Measurements from ENCODE around the gene ATG13. TPM values are rescaled to one million over a fixed set of nuclear protein-coding genes. Genes with fewer than 3 reads are reported as not detected.

ATG13 gene
- total and polyA plus RNA-seq, 2 experiments from 2014 or later: 32.9 to 71.1 TPM

DNA sequence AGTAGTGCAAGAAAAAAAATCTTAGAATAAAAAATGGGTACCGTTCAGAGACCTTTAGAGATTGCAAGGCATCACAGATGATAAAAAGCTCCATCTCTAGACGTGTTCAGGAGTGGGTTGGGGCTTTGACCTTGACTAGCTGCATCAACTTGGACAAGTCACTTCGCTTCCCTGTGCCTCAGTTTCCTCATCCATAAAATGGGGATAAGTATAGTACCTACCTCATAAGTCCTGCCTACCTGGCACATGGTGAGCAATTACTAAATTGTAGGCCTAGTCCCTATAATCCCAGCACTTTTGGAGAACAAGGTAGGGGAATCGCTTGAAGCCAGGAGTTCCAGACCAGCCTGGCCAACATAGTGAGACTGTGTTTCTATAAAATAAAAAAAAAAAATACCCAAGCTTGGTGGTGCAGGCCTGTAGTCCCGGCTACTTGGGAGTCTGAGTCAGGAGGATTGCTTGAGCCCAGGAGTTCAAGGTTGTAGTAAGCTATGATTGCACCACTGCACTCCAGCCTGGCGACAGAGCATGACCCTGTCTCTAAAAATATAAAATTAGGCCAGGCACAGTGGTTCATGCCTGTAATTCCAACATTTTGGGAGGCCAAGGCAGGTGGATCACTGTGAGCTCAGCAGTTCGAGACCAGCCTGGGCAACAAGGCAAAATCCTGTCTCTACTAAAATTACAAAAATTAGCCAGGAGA lies 95.7 kb downstream of the ATG13 start:
- Mint-ChIP-seq H3K4me3 (no peak overlapping the region), H3K27ac (no peak overlapping the region), H3K4me1 (no peaks in the 10 kb centered on the region), H3K27me3 (ENCODE audit: insufficient read depth, low read depth, poor library complexity) (no peaks in the 10 kb centered on the region), H3K36me3 (ENCODE audit: low read depth) (no peaks in the 10 kb centered on the region), H3K9me3 (no peaks in the 10 kb centered on the region)
- no peaks in the 10 kb centered on the region; the same call in 1 of the 2 replicates for H3F3A ChIP-seq (replicated peaks; ENCODE audit: low read depth)
- H3K4me3 ChIP-seq: no peak overlapping the region
- H4K20me1 ChIP-seq (replicated peaks; ENCODE audit: insufficient read depth): no peaks in the 10 kb centered on the region
- no peak for TF ChIP-seq STAT1 (IDR thresholded peaks at IDR 0.05; ENCODE audit: unreplicated experiment)
- no peak for TF ChIP-seq ZNF331 (CRISPR knock-in tag; IDR thresholded peaks at IDR 0.05; ENCODE audit: low read depth)
- TF ChIP-seq POLR2AphosphoS5 (IDR thresholded peaks at IDR 0.05; ENCODE audit: low read depth): no peak
- TF ChIP-seq, protein P1, sequence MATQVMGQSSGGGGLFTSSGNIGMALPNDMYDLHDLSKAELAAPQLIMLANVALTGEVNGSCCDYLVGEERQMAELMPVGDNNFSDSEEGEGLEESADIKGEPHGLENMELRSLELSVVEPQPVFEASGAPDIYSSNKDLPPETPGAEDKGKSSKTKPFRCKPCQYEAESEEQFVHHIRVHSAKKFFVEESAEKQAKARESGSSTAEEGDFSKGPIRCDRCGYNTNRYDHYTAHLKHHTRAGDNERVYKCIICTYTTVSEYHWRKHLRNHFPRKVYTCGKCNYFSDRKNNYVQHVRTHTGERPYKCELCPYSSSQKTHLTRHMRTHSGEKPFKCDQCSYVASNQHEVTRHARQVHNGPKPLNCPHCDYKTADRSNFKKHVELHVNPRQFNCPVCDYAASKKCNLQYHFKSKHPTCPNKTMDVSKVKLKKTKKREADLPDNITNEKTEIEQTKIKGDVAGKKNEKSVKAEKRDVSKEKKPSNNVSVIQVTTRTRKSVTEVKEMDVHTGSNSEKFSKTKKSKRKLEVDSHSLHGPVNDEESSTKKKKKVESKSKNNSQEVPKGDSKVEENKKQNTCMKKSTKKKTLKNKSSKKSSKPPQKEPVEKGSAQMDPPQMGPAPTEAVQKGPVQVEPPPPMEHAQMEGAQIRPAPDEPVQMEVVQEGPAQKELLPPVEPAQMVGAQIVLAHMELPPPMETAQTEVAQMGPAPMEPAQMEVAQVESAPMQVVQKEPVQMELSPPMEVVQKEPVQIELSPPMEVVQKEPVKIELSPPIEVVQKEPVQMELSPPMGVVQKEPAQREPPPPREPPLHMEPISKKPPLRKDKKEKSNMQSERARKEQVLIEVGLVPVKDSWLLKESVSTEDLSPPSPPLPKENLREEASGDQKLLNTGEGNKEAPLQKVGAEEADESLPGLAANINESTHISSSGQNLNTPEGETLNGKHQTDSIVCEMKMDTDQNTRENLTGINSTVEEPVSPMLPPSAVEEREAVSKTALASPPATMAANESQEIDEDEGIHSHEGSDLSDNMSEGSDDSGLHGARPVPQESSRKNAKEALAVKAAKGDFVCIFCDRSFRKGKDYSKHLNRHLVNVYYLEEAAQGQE (IDR thresholded peaks at IDR 0.05; ENCODE audit: unreplicated experiment): no peak
- TF ChIP-seq JUNB (IDR thresholded peaks at IDR 0.05; ENCODE audit: unreplicated experiment): no peak
- TF ChIP-seq ZNF114 (CRISPR knock-in tag; IDR thresholded peaks at IDR 0.05): no peak
- TF ChIP-seq EZH2 (IDR thresholded peaks at IDR 0.05; ENCODE audit: low read depth, unreplicated experiment): no peak
- TF ChIP-seq, protein P2, sequence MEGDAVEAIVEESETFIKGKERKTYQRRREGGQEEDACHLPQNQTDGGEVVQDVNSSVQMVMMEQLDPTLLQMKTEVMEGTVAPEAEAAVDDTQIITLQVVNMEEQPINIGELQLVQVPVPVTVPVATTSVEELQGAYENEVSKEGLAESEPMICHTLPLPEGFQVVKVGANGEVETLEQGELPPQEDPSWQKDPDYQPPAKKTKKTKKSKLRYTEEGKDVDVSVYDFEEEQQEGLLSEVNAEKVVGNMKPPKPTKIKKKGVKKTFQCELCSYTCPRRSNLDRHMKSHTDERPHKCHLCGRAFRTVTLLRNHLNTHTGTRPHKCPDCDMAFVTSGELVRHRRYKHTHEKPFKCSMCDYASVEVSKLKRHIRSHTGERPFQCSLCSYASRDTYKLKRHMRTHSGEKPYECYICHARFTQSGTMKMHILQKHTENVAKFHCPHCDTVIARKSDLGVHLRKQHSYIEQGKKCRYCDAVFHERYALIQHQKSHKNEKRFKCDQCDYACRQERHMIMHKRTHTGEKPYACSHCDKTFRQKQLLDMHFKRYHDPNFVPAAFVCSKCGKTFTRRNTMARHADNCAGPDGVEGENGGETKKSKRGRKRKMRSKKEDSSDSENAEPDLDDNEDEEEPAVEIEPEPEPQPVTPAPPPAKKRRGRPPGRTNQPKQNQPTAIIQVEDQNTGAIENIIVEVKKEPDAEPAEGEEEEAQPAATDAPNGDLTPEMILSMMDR (conservative IDR thresholded peaks at IDR 0.05; ENCODE audit: low read depth in 2 of 2): no peak
- TF ChIP-seq, protein P3, sequence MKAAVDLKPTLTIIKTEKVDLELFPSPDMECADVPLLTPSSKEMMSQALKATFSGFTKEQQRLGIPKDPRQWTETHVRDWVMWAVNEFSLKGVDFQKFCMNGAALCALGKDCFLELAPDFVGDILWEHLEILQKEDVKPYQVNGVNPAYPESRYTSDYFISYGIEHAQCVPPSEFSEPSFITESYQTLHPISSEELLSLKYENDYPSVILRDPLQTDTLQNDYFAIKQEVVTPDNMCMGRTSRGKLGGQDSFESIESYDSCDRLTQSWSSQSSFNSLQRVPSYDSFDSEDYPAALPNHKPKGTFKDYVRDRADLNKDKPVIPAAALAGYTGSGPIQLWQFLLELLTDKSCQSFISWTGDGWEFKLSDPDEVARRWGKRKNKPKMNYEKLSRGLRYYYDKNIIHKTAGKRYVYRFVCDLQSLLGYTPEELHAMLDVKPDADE (IDR thresholded peaks at IDR 0.05): no peak
- TF ChIP-seq CREB1 (CRISPR knock-in tag; IDR thresholded peaks at IDR 0.05; ENCODE audit: low read depth): no peak
- no peak for TF ChIP-seq NANOG (IDR thresholded peaks at IDR 0.05; ENCODE audit: borderline replicate concordance)
- TF ChIP-seq EZH2phosphoT487 (IDR thresholded peaks at IDR 0.05; ENCODE audit: unreplicated experiment): no peak
- TF ChIP-seq, protein P4, sequence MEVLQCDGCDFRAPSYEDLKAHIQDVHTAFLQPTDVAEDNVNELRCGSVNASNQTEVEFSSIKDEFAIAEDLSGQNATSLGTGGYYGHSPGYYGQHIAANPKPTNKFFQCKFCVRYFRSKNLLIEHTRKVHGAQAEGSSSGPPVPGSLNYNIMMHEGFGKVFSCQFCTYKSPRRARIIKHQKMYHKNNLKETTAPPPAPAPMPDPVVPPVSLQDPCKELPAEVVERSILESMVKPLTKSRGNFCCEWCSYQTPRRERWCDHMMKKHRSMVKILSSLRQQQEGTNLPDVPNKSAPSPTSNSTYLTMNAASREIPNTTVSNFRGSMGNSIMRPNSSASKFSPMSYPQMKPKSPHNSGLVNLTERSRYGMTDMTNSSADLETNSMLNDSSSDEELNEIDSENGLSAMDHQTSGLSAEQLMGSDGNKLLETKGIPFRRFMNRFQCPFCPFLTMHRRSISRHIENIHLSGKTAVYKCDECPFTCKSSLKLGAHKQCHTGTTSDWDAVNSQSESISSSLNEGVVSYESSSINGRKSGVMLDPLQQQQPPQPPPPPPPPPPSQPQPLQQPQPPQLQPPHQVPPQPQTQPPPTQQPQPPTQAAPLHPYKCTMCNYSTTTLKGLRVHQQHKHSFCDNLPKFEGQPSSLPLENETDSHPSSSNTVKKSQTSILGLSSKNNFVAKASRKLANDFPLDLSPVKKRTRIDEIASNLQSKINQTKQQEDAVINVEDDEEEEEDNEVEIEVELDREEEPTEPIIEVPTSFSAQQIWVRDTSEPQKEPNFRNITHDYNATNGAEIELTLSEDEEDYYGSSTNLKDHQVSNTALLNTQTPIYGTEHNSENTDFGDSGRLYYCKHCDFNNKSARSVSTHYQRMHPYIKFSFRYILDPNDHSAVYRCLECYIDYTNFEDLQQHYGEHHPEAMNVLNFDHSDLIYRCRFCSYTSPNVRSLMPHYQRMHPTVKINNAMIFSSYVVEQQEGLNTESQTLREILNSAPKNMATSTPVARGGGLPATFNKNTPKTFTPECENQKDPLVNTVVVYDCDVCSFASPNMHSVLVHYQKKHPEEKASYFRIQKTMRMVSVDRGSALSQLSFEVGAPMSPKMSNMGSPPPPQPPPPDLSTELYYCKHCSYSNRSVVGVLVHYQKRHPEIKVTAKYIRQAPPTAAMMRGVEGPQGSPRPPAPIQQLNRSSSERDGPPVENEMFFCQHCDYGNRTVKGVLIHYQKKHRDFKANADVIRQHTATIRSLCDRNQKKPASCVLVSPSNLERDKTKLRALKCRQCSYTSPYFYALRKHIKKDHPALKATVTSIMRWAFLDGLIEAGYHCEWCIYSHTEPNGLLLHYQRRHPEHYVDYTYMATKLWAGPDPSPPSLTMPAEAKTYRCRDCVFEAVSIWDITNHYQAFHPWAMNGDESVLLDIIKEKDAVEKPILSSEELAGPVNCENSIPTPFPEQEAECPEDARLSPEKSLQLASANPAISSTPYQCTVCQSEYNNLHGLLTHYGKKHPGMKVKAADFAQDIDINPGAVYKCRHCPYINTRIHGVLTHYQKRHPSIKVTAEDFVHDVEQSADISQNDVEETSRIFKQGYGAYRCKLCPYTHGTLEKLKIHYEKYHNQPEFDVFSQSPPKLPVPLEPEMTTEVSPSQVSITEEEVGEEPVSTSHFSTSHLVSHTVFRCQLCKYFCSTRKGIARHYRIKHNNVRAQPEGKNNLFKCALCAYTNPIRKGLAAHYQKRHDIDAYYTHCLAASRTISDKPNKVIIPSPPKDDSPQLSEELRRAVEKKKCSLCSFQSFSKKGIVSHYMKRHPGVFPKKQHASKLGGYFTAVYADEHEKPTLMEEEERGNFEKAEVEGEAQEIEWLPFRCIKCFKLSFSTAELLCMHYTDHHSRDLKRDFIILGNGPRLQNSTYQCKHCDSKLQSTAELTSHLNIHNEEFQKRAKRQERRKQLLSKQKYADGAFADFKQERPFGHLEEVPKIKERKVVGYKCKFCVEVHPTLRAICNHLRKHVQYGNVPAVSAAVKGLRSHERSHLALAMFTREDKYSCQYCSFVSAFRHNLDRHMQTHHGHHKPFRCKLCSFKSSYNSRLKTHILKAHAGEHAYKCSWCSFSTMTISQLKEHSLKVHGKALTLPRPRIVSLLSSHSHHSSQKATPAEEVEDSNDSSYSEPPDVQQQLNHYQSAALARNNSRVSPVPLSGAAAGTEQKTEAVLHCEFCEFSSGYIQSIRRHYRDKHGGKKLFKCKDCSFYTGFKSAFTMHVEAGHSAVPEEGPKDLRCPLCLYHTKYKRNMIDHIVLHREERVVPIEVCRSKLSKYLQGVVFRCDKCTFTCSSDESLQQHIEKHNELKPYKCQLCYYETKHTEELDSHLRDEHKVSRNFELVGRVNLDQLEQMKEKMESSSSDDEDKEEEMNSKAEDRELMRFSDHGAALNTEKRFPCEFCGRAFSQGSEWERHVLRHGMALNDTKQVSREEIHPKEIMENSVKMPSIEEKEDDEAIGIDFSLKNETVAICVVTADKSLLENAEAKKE (CRISPR knock-in tag; IDR thresholded peaks at IDR 0.05): no peak
- no peak overlapping the region for H3K27ac ChIP-seq (ENCODE audit: low read depth)
- DNase-seq (ENCODE audit: low spot score) (no peak), ATAC-seq (no peak)
- H3K36me3 ChIP-seq (ENCODE audit: insufficient read depth): no peaks in the 10 kb centered on the region
- no peaks in the 10 kb centered on the region for H3K27me3 ChIP-seq (ENCODE audit: insufficient read depth)
- no peaks in the 10 kb centered on the region for H3K9me2 ChIP-seq (ENCODE audit: insufficient read depth)
- H2AFZ ChIP-seq: no peak overlapping the region
- no peaks in the 10 kb centered on the region for H3K79me2 ChIP-seq (replicated peaks; ENCODE audit: insufficient read depth)
- no peak overlapping the region for H3K4me2 ChIP-seq
- no peaks in the 10 kb centered on the region for H3K4me1 ChIP-seq (ENCODE audit: insufficient read depth)
